Measurements from ENCODE around the gene GPR158.

DNA sequence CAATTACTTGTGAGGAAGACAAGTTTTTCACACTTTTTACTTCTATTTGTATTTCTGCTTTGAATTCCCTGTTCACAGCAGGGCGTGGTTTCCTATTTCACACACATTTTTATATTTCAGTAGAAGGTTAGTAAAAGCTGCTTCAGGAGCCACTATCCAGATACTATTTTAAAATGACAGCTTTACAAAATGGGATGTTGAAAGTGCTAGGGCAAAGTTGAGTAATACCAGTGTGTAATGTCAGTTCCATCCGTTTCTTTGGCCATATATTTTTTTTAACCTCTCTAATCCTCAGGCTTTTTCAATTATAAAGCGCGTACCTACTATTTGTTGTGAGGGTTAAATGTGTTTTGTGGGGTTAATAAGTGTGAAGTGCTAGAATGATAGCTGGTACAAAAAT lies 276.6 kb downstream of the GPR158 start:
- TF ChIP-seq, protein P1, sequence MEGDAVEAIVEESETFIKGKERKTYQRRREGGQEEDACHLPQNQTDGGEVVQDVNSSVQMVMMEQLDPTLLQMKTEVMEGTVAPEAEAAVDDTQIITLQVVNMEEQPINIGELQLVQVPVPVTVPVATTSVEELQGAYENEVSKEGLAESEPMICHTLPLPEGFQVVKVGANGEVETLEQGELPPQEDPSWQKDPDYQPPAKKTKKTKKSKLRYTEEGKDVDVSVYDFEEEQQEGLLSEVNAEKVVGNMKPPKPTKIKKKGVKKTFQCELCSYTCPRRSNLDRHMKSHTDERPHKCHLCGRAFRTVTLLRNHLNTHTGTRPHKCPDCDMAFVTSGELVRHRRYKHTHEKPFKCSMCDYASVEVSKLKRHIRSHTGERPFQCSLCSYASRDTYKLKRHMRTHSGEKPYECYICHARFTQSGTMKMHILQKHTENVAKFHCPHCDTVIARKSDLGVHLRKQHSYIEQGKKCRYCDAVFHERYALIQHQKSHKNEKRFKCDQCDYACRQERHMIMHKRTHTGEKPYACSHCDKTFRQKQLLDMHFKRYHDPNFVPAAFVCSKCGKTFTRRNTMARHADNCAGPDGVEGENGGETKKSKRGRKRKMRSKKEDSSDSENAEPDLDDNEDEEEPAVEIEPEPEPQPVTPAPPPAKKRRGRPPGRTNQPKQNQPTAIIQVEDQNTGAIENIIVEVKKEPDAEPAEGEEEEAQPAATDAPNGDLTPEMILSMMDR (IDR thresholded peaks at IDR 0.05): no peak
- no peak for TF ChIP-seq ZFX (IDR thresholded peaks at IDR 0.05; ENCODE audit: borderline replicate concordance)
